Ovary (tissue), 3 donors: ENCODE results near the gene ROPN1B.

Source experiments
- CTCF ChIP-seq, 3 donors: fragments of 450-650 bp in 2 of 3; fragments of 200-600 bp in 1 of 3; IDR thresholded peaks; one replicate each; pipeline versions ENCODE4 v1.5.1 to v1.8.0; 2016 to 2022; ENCODE audit warnings: antibody characterized with exemption in 3 of 3, mild to moderate bottlenecking in 1 of 3
- EP300 ChIP-seq: sonication (generic); formaldehyde crosslinking; IDR thresholded peaks from one replicate; pipeline ENCODE4 v1.6.1; 2017; ENCODE audit warnings: antibody characterized with exemption
- POLR2A ChIP-seq: fragments of 450-650 bp; IDR thresholded peaks from one replicate; pipeline ENCODE4 v1.6.1; 2017; ENCODE audit warnings: antibody characterized with exemption, mild to moderate bottlenecking, moderate library complexity
- donor health status: DM: no; HTN: no; CAD: no.

GRCh38 chr3:126023390-126023789 lies 54.4 kb downstream of the ROPN1B start:
- TF ChIP-seq CTCF (IDR thresholded peaks at IDR 0.05) (no peak), POLR2A (no peak), EP300 (no peak)
